ENCODE measurements around the gene FZD1.

FZD1 gene

DNA sequence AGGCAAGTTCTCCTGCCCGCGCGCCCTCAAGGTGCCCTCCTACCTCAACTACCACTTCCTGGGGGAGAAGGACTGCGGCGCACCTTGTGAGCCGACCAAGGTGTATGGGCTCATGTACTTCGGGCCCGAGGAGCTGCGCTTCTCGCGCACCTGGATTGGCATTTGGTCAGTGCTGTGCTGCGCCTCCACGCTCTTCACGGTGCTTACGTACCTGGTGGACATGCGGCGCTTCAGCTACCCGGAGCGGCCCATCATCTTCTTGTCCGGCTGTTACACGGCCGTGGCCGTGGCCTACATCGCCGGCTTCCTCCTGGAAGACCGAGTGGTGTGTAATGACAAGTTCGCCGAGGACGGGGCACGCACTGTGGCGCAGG is 1.4 kb downstream of the FZD1 start:
- DNase-seq, result no peak

DNA sequence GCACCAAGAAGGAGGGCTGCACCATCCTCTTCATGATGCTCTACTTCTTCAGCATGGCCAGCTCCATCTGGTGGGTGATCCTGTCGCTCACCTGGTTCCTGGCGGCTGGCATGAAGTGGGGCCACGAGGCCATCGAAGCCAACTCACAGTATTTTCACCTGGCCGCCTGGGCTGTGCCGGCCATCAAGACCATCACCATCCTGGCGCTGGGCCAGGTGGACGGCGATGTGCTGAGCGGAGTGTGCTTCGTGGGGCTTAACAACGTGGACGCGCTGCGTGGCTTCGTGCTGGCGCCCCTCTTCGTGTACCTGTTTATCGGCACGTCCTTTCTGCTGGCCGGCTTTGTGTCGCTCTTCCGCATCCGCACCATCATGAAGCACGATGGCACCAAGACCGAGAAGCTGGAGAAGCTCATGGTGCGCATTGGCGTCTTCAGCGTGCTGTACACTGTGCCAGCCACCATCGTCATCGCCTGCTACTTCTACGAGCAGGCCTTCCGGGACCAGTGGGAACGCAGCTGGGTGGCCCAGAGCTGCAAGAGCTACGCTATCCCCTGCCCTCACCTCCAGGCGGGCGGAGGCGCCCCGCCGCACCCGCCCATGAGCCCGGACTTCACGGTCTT is 1.9 kb downstream of the FZD1 start:
- no peak for DNase-seq

DNA sequence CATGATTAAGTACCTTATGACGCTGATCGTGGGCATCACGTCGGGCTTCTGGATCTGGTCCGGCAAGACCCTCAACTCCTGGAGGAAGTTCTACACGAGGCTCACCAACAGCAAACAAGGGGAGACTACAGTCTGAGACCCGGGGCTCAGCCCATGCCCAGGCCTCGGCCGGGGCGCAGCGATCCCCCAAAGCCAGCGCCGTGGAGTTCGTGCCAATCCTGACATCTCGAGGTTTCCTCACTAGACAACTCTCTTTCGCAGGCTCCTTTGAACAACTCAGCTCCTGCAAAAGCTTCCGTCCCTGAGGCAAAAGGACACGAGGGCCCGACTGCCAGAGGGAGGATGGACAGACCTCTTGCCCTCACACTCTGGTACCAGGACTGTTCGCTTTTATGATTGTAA is 2.5 kb downstream of the FZD1 start:
- DNase-seq, result no peak

DNA sequence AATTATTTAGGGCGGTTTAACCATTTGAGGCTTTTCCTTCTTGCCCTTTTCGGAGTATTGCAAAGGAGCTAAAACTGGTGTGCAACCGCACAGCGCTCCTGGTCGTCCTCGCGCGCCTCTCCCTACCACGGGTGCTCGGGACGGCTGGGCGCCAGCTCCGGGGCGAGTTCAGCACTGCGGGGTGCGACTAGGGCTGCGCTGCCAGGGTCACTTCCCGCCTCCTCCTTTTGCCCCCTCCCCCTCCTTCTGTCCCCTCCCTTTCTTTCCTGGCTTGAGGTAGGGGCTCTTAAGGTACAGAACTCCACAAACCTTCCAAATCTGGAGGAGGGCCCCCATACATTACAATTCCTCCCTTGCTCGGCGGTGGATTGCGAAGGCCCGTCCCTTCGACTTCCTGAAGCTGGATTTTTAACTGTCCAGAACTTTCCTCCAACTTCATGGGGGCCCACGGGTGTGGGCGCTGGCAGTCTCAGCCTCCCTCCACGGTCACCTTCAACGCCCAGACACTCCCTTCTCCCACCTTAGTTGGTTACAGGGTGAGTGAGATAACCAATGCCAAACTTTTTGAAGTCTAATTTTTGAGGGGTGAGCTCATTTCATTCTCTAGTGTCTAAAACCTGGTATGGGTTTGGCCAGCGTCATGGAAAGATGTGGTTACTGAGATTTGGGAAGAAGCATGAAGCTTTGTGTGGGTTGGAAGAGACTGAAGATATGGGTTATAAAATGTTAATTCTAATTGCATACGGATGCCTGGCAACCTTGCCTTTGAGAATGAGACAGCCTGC is 3.1 kb downstream of the FZD1 start:
- DNase-seq, result no peak

DNA sequence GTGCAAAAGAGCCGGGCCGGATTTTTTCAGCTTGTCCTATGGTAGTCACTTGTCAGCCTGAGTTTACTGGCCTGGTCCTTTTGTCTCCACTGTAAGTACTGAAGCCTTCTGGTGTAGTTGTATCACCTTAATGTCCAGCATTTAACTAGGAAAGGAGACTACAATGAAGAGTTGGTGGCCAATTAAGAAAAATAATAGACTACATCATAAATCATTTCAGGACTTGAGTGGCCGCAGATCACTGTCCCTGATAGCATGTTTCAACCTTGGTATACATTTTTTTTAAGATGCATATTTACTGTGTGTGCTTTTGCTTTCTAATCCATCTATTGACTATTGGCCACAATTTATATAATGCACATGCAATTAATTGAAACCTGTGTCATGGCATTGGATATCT is 6.1 kb downstream of the FZD1 start:
- no peak for DNase-seq

DNA sequence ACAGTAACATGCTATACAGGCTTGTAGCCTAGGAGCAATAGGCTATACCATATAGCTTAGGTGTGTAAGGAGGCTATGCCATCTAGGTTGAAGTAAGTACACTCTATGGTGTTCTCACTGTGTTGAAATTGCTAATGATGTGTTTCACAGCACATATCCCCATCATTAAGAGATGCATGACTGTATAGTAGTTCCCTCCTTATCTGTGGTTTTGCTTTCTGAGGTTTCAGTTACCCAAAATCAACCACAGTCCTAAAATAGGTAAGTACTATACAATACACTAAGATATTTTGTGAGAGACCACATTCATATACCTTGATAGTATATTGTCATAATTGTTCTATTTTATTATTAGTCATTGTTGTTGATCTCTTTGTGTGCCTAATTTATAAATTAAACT is 12.7 kb downstream of the FZD1 start:
- DNase-seq, result no peak

DNA sequence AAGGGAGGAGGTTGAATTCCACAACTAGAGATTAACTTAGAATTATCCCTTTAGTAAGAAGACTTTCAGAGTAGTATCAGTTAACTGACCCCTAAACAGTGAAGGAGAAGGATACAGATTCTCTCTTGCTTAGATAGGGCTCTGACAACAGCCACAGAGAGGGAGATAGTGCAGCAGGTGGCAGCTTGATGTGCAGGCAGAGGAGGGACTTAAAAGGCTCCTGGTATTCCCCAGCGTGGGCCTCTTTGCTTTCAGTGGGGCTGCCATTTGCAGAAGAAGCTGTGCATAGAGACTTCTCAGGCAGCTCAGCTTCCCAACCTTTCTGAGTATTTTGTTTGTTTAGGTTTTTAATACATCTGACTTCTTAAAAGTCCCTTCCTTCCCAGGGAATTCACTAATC is 16.0 kb downstream of the FZD1 start:
- no peak for DNase-seq

DNA sequence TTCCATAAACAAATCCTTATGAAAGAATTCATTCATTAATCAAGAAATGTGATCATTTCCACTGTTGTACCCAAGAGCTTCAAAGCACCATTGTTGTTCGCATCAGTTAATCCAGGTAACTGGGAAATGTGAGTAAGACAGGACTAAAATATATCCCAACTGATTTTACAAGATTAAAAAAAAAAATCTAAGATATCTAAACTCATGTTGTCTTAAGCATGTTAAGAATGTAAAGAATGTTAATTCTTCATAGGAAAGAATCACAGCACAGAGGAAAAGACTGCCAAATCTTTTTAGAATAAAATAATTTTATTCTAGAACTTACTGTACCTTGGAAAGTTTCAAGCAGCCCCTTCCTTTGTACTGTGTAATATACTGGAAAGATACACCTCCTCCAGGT is 16.4 kb downstream of the FZD1 start:
- no peak for DNase-seq

DNA sequence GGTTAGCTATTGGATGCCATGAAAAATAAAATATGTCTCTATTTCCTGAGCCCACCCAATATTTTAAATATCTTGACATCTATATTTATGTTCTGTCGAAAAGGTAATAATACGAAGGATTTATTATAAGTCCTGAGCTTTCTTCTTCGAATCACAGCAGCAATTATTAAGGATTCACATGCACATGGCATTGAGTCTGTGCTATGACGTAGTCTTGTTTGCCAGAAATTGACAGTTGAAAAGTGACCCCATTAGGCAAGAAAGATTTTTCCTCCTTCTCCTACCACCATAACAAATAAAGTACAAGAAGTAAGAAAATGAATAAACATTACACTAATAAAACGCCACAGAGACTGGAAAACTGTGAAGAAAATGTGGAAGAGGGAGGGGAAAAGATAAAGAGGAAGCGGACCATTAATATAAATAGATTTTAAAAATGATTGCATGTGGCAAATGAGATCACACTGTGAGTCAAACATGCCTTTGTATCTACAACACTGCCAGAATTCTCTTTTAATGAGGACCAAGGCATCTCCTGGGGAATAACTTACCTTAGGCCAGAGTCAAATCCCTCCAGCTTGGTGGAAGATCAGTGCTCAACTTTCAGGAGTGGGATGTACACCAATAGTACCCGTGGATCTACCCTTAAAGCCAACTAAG is 21.6 kb downstream of the FZD1 start:
- no peak for DNase-seq

DNA sequence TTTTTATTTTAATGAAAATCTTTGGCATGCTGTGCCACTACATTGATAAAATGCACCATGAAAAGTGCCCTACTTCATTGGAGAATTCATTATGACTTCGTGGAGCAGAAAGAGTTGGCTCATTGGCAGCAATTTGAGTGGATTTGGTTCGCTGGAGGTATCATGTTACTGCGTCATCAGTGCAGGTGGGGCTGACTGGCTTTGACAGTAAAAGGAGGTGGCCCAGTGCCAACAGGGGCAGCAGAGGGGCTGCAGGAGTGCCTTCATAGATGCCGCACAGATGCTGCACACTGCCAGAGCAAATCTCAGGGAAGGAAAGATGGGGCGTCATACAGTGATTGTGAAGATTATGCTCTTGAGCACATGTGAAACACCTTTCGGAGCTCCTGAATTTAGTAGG is 22.2 kb downstream of the FZD1 start:
- DNase-seq, result no peak

DNA sequence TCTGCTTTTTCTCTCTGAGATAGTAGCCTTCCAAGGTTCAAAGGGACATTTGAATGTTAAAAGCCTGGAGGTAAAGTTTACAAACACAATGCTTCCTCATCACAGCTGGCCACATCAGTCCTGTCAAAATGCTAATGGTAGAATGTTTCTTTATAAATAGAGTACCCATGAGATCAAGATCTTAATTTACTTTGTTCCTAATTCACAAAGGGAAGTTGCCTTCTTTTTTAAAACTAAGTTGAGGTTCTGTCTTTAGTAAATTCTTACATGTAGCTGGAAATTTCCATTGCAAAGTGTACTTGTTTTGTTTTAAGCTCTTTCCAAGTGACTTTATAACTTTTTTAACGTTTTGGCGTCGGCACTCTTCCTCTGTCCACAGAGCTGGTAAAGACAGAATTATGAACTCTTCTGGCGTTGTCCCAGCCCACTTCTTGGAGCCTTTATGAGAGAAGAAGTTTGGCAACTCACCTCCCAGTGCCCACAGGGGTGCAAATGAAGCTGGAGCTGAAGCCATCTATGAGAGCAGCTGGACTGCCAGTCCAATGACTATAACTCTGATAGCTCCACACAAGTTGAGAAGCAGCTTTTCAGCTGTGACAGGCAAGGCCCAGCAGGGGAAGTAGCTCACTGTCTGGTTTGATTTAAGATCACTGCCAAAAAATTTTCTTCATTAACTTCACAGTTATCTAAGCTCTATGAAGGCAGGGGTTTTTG is 23.3 kb downstream of the FZD1 start:
- no peak for DNase-seq

DNA sequence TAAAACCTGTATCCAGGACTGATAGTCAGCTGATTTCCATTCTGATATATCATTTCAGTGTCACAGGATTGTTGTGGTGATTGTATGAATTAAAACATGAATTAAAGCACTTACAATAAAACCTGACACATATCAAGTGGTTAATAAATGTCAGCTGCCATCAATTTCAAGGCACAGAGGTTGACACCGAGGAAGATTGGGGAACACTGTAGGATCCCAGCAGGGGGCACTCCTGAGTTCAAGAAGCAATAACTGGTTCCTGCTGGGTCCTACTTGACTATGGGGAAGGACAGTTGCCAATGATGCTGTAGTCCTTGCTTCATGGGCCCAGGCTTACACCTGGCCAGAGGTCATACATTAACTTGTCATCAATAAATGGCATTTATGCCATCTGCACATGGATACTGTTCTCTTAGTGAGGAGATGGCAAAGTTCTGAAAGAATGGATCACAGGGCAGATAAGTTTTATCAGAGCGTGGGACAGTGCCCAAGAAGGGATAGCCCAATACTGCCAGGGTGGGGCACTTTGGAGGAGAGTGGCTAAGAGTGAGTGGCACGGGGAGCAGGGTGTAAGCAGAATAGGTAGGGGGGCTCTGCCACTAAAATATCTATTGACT is 24.1 kb downstream of the FZD1 start:
- peak; percentile 28 for DNase-seq

DNA sequence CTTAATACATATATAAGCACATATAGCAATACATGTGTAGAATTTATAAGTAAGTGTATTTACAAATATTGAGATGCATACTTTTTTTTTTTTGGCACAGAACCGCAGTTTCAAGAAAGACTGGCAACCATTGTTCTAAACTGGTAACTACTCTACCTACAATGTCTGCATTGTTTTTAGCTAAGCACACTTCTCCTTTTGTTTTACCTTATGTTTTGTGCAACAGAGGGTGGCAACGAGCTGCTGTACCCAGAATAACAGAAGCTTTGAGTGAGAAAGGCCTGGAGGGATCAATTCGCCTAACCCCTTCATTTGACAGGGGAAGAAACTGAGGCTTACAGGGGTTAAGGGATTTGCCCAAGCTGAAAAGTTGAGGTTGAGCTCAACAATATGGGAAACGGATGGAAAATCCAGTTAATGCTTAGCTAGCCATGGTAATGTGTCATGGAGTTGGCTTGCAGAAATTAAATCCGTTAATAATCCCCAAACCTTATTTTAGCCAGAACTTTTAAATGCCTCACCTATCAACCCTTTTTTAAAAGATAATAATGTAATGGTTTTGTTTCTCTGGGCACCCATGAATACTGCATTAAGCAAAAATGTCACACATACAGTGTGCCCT is 25.5 kb downstream of the FZD1 start:
- DNase-seq, result no peak

DNA sequence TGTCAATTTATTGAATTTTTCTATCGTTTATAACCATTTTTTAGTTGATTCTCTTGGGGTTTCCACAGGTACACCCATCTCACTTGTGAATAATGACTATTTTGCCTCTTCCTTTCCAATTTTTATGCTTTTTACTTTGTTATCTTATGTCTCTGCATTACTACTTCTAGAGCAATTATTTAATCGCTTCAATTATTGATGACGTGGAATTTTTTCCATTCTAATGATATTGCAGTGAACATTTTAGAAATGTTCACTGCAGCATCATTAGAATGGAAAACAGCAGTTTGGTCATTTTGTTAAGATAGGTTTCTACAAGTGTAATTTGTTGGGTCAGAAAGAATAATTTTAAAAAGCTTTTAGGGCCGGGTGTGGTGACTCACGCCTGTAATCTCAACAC is 27.1 kb downstream of the FZD1 start:
- no peak for DNase-seq

DNA sequence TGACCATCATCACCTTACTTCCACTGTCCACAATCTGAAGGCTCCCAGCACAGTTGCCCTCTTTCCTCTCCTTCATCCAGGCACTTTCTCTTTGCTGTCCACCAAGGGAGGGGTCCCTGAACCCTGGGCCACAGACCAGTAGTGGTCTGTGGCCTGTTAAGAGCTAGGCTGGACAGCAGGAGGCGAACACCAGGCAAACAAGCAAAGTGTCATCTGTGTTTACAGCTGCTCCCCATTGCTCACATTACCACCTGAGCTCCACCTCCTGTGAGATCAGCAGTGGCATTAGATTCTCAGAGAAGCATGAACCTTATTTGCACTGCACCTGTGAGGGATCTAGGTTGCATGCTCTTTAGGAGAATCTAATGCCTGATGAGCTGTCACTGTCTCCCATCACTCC is 27.7 kb downstream of the FZD1 start:
- no peak for DNase-seq

DNA sequence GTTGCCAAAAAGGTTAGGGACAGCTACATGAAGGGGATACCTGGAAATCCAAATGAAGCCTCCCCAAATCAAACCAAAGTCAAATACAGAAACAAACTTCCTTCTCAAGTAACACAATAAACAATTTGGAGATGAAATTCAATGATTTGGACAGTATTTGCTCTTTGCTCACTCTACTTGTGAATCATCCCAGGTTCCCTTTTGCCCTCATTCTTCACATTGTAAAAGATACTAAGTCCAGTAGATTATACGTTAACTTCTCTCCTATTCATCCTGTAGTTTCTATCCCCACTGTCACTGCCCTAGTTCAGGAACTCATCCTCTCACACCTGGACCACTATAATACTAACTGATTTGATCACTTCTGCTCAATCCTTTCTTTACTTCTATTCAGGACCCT is 28.3 kb downstream of the FZD1 start:
- no peak for DNase-seq

DNA sequence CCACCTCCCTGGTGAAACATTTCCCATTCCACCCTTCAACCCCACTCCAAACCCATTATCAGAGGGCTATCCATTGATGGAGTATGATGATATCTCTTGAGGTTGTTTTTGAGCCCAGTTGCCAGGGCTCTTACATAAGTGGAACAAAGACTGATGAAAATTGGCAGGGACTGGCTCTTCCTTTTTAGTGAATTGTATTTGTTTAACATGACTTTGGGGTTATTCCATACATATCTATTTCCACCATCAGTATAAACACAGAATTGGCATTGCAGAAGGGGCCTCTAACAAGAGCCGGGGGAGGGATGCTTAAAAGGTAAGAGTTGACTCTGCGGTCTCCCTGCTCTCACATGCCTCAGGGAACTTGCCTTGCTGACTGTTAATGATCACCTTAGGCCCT is 28.9 kb downstream of the FZD1 start:
- DNase-seq, result no peak

DNA sequence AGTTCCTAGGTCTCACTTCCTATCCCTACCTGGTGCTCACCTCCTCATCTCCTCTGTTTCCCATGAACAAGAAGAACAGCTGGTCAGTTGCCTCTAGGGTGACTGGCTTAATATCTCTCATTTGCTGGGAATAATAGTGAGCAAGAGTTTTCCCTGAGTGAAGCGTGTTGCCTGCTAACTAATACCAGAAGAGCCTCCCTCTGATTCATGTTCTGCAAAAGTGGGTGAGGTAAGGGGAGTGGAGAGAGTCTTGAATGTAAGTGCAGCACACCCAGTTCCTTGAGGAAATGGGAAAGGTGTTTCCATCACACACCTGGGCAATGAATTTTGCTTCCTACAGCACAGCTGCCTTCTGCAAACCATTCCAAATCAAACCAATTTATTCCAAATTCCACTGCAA is 29.6 kb downstream of the FZD1 start:
- DNase-seq, result no peak

DNA sequence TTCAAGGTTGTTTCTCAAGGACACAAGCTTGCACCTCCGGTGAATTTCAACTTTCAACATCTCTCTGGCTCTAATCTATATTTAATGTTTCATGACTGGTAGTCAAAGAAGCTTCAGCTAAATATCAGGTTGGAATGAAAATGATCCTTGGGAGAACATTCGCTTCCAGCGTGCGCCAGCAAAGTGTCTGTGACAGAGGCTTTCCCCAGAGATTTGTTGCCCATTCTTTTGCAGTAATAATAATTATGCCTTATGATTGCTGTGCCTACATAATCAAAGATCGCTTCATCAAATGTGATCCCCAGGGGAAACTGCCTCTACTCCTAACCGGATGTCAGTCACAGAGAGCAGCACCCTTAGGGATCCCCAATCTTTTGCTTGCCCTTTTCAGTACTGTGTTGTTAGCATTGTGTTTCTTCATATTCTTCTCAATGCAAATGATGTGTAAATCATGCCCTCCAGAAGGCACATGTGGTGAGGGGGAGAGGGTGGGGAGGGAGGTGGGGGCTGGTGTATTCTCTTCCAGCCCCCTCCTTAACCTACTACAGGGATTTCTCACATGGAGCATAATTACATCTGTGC is 30.5 kb downstream of the FZD1 start:
- no peak for DNase-seq

DNA sequence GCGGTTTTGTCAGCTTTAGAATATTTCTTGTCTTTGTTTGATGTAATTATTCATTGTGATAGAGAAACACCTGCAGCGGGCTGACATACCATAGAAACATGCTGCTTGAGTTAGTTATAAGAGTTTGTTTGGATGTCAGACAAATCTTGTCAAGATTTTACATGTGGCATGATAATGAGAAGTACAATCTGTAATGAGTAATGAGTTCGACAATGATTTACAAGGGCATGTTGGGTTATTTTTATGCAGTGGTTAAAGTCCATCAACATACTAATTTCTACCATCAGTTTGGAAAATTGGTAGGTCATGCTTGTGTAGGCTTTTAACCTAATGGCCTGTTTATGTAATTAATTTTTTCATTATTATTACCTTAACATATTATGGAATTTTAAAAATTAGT is 31.3 kb downstream of the FZD1 start:
- no peak for DNase-seq

DNA sequence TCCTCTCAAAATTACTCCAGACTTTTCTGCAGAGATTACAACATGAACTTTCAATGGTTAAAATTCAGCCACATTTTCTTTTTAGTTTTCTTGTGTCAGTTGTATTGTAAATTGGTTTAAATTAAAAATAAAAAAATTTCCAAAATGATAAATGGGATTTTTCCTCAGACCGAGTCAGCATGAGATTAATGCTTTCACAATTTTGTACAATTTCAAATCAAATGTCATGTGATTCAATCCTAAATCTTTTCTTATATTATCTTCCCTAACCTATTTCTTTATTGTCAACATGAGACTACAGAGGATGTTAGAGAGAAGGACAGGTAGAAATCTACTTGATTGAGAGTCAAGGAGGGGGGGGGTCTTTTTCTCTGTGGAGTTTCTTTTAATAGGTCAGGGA is 33.7 kb downstream of the FZD1 start:
- no peak for DNase-seq

DNA sequence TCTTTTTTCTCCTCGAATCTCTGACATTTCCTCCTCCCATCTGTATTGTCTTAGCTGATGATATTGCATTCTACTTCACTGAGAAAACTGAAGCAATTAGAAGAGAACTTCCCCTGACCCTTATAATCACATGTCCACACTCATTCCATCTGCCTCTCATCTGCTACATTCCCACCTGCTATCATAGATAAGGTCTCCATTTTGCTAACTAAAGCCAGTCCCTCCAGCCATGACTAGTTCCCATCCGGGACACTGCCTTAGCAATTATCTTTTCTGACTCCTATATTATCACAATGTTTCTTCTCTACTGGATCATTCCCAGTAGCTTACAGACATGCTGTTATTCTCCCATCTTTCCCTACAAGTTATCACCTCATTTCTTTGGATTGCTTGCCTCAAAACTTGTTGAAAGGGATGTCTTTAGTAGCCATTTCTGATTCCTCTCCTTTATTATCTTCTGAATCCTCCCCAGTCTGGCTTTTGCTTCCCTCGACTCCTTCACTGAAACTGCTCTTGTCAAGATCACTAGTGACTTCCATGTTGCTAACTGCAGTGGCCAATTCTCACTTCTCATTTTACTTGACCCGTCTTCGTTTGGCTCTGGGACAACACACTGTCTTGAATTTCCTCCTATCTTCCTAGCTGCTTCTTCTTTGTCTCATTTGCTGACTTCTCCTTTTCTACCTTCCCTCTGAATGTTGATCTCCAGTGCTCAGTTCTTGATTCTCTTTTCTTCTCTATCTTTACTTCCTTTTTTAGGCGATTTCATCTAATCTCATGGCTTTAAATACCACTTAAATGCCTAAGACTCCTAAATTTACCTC is 35.9 kb downstream of the FZD1 start:
- DNase-seq, result no peak
